ENCODE results near the gene KIF14. TPM values are rescaled to one million over a fixed set of nuclear protein-coding genes. Genes with fewer than 3 reads are reported as not detected.

The KIF14 gene
- total and polyA plus RNA-seq, 2 of the 13 experiments (the other 11 are each of a cell fraction or from before 2014, with no cell fraction given): 3.3 to 11.2 TPM

DNA sequence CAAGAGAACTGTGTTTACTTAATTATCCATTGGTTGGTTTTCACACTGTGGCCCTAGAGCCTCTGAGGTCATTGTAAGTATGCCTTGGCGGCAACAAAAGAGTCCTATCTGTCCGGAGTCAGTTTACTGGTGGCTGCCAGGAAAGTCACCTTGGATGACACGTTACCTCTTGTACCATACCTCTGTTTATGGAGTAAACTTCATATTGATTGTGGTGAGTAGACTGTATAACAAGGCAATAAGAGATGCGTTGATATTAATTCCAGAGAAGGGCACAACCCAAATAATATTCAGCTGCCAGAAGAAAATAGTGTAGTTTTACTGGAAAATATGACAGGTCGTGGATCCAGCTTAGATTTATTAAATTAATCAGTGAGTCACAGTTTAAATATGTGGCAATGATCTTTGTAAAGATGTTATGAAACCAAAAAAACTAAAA, 20.4 kb upstream of the KIF14 start:
- no peak overlapping the region for H2AFZ ChIP-seq (ENCODE audit: low read length)
- in situ Hi-C loops (cut with HindIII; ENCODE audit: extremely low pct_ligation_motif_present, low pct_unique_long_range_greater_than_20kb) (no loop called here), intact Hi-C loops (cut with micrococcal nuclease; ENCODE audit: unreplicated experiment) (no loop called here)

More for the DNA sequence above, 20.4 kb upstream of the KIF14 start:
- Histone ChIP-seq H3K9me3 (ENCODE audit: low read length) (no peaks in the 10 kb centered on the region), H3K9ac (ENCODE audit: insufficient read depth, low read depth, low read length) (no peak overlapping the region), H3K36me3 (replicated peaks in 1 of 2; ENCODE audit: control insufficient read depth in 1 of 2, insufficient read depth in 2 of 2, low read length in 2 of 2) (no peaks in the 10 kb centered on the region), H3K79me2 (ENCODE audit: insufficient read depth, low read length) (no peaks in the 10 kb centered on the region), H3K4me3 (replicated peaks in 1 of 3; ENCODE audit: insufficient read depth in 1 of 3, low read depth in 2 of 3, low read length in 3 of 3) (no peak overlapping the region), H3K4me2 (ENCODE audit: low read depth, low read length) (no peak overlapping the region), H3K27ac (ENCODE audit: extremely low read length, insufficient read depth, low read length) (no peak overlapping the region), H3K4me1 (ENCODE audit: insufficient read depth, low read length) (no peaks in the 10 kb centered on the region), H4K20me1 (ENCODE audit: insufficient read depth, low read length) (no peaks in the 10 kb centered on the region), H3K27me3 (ENCODE audit: control insufficient read depth in 1 of 2, insufficient read depth in 2 of 2, low read length in 2 of 2) (no peaks in the 10 kb centered on the region)
- TF ChIP-seq DR1 (CRISPR knock-in tag; IDR thresholded peaks at IDR 0.05) (no peak), KAT7 (CRISPR knock-in tag; IDR thresholded peaks at IDR 0.05; ENCODE audit: borderline replicate concordance) (no peak), STAG1 (CRISPR knock-in tag; IDR thresholded peaks at IDR 0.05) (no peak), ZNF749 (CRISPR knock-in tag; IDR thresholded peaks at IDR 0.05; ENCODE audit: borderline replicate concordance) (no peak), ZBTB25 (CRISPR knock-in tag; IDR thresholded peaks at IDR 0.05) (no peak), RCOR2 (CRISPR knock-in tag; IDR thresholded peaks at IDR 0.05) (no peak), TBX2 (CRISPR knock-in tag; IDR thresholded peaks at IDR 0.05; ENCODE audit: borderline replicate concordance) (no peak)
- TF ChIP-seq, protein P1, sequence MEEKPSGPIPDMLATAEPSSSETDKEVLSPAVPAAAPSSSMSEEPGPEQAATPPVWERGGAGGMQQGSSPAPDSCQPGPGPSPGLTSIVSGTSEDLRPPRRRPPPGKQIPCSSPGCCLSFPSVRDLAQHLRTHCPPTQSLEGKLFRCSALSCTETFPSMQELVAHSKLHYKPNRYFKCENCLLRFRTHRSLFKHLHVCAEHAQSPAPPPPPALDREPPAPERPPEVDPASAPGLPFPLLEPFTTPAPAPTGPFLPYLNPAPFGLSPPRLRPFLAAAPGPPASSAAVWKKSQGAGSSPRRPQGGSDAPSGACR (CRISPR knock-in tag; IDR thresholded peaks at IDR 0.05): no peak
- 96% methylated on average over 5 of the region's 5 CpGs for WGBS (ENCODE audit: low lambda C conversion rate)
- ATAC-seq: no peak
- no peak for DNase-seq (ENCODE audit: low spot score)
- BruUV-seq (replicated peaks): no TSS peak
- CTCF ChIA-PET (ENCODE audit: low intra/inter-chr PET ratio, low total read pairs): no interaction called here
- no peak for FAIRE-seq
- POLR2A ChIA-PET: no interaction called here
